ENCODE measurements around the gene EXT2. TPM values are rescaled to one million over a fixed set of nuclear protein-coding genes. Genes with fewer than 3 reads are reported as not detected.

EXT2 gene
- total and polyA plus RNA-seq, 10 of the 15 experiments (the other 5 are each of a cell fraction or from before 2014, with no cell fraction given), result 3.8 to 31.4 (median 17.9) TPM

DNA sequence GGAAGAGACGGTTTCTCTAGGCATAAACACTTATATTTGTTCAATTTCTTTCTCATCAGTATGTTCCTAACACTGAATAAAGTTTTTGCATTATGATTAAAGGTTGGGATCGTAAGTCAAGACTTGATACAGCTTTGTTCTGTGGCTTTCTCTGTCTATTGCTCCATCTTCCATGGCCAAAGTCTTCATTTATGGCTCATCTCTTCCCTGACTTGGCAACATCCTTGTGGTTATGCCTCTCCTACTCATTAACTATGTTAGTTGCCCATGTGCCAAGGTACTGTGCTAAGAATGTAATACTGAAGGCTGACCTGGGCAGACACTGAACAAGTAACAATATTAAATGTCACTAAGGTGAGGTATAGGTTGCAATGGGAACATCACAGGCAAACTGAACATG, 49.3 kb upstream of the EXT2 start (continued):
- TF ChIP-seq, protein P1, sequence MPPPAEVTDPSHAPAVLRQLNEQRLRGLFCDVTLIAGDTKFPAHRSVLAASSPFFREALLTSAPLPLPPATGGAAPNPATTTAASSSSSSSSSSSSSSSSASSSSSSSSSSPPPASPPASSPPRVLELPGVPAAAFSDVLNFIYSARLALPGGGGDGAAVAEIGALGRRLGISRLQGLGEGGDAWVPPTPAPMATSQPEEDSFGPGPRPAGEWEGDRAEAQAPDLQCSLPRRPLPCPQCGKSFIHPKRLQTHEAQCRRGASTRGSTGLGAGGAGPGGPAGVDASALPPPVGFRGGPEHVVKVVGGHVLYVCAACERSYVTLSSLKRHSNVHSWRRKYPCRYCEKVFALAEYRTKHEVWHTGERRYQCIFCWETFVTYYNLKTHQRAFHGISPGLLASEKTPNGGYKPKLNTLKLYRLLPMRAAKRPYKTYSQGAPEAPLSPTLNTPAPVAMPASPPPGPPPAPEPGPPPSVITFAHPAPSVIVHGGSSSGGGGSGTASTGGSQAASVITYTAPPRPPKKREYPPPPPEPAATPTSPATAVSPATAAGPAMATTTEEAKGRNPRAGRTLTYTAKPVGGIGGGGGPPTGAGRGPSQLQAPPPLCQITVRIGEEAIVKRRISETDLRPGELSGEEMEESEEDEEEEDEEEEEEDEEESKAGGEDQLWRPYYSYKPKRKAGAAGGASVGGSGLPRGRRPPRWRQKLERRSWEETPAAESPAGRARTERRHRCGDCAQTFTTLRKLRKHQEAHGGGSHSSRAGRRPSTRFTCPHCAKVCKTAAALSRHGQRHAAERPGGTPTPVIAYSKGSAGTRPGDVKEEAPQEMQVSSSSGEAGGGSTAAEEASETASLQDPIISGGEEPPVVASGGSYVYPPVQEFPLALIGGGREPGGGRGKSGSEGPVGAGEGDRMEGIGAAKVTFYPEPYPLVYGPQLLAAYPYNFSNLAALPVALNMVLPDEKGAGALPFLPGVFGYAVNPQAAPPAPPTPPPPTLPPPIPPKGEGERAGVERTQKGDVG (CRISPR knock-in tag; IDR thresholded peaks at IDR 0.05), result no peak
- TF ChIP-seq ETV6 (conservative IDR thresholded peaks at IDR 0.05 in 1 of 2, IDR thresholded peaks at IDR 0.05 in 1 of 2; ENCODE audit: borderline replicate concordance in 1 of 2, low read depth in 1 of 2) (no peak), ZBTB11 (CRISPR knock-in tag; IDR thresholded peaks at IDR 0.05) (no peak), IKZF2 (IDR thresholded peaks at IDR 0.05) (no peak), RCOR1 (conservative IDR thresholded peaks at IDR 0.05; ENCODE audit: low read depth, low read length) (no peak), TBL1XR1 (IDR thresholded peaks at IDR 0.05; ENCODE audit: low read depth, low read length) (no peak), CHD1 (IDR thresholded peaks at IDR 0.05; ENCODE audit: low read depth, low read length) (no peak), NBN (IDR thresholded peaks at IDR 0.05) (no peak), RFX5 (IDR thresholded peaks at IDR 0.05; ENCODE audit: low read depth, low read length) (no peak)
- TF ChIP-seq, protein P2, sequence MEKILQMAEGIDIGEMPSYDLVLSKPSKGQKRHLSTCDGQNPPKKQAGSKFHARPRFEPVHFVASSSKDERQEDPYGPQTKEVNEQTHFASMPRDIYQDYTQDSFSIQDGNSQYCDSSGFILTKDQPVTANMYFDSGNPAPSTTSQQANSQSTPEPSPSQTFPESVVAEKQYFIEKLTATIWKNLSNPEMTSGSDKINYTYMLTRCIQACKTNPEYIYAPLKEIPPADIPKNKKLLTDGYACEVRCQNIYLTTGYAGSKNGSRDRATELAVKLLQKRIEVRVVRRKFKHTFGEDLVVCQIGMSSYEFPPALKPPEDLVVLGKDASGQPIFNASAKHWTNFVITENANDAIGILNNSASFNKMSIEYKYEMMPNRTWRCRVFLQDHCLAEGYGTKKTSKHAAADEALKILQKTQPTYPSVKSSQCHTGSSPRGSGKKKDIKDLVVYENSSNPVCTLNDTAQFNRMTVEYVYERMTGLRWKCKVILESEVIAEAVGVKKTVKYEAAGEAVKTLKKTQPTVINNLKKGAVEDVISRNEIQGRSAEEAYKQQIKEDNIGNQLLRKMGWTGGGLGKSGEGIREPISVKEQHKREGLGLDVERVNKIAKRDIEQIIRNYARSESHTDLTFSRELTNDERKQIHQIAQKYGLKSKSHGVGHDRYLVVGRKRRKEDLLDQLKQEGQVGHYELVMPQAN (conservative IDR thresholded peaks at IDR 0.05), result no peak
- TF ChIP-seq, protein P3, sequence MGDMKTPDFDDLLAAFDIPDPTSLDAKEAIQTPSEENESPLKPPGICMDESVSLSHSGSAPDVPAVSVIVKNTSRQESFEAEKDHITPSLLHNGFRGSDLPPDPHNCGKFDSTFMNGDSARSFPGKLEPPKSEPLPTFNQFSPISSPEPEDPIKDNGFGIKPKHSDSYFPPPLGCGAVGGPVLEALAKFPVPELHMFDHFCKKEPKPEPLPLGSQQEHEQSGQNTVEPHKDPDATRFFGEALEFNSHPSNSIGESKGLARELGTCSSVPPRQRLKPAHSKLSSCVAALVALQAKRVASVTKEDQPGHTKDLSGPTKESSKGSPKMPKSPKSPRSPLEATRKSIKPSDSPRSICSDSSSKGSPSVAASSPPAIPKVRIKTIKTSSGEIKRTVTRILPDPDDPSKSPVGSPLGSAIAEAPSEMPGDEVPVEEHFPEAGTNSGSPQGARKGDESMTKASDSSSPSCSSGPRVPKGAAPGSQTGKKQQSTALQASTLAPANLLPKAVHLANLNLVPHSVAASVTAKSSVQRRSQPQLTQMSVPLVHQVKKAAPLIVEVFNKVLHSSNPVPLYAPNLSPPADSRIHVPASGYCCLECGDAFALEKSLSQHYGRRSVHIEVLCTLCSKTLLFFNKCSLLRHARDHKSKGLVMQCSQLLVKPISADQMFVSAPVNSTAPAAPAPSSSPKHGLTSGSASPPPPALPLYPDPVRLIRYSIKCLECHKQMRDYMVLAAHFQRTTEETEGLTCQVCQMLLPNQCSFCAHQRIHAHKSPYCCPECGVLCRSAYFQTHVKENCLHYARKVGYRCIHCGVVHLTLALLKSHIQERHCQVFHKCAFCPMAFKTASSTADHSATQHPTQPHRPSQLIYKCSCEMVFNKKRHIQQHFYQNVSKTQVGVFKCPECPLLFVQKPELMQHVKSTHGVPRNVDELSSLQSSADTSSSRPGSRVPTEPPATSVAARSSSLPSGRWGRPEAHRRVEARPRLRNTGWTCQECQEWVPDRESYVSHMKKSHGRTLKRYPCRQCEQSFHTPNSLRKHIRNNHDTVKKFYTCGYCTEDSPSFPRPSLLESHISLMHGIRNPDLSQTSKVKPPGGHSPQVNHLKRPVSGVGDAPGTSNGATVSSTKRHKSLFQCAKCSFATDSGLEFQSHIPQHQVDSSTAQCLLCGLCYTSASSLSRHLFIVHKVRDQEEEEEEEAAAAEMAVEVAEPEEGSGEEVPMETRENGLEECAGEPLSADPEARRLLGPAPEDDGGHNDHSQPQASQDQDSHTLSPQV (IDR thresholded peaks at IDR 0.05), result no peak

Data from GM12878 (cell line).